Chondrocyte (in vitro differentiated cells): ENCODE results near the gene NDST3. TPM values are rescaled to one million over a fixed set of nuclear protein-coding genes. Genes with fewer than 3 reads are reported as not detected.

Experiments used
- DNase-seq: peaks from one replicate; pipeline ENCODE4 v3.0.0; 2021; ENCODE audit warnings: mixed read lengths, low spot score
- H3K27ac Mint-ChIP-seq: one replicate; pipeline ENCODE4 v1.8.0; 2021; ENCODE audit warnings: mild to moderate bottlenecking, moderate library complexity, mixed read lengths; ENCODE audit not compliant: unreplicated experiment
- H3K27me3 Mint-ChIP-seq: 2 replicates; pipeline ENCODE4 v1.8.0; 2021; ENCODE audit warnings: low read depth, mixed read lengths
- H3K36me3 Mint-ChIP-seq: 2 replicates; pipeline ENCODE4 v1.8.0; 2021; ENCODE audit warnings: low read depth, mixed read lengths
- H3K4me1 Mint-ChIP-seq: 2 replicates; pipeline ENCODE4 v1.8.0; 2021; ENCODE audit warnings: low read depth, mild to moderate bottlenecking, mixed read lengths
- H3K4me3 Mint-ChIP-seq: one replicate; pipeline ENCODE4 v1.8.0; 2021; ENCODE audit warnings: mild to moderate bottlenecking, moderate library complexity, mixed read lengths; ENCODE audit not compliant: unreplicated experiment
- H3K9me3 Mint-ChIP-seq: 2 replicates; pipeline ENCODE4 v1.8.0; 2021; ENCODE audit warnings: low read depth, mixed read lengths
- total RNA-seq: library from RNA; stranded (reverse); gene quantifications from 3 replicates; pipeline ENCODE4 v1.2.1, GENCODE V29; 2021
- TF ChIP-seq, protein P1 (sequence below): fragments of 200-600 bp; sonication (generic); IDR thresholded peaks from 2 replicates; pipeline ENCODE4 v1.5.0; 2021; ENCODE audit warnings: antibody characterized with exemption, mild to moderate bottlenecking, moderate library complexity

The NDST3 gene
- total RNA-seq, 1 donor from 2014 or later: 1.3 TPM

DNA sequence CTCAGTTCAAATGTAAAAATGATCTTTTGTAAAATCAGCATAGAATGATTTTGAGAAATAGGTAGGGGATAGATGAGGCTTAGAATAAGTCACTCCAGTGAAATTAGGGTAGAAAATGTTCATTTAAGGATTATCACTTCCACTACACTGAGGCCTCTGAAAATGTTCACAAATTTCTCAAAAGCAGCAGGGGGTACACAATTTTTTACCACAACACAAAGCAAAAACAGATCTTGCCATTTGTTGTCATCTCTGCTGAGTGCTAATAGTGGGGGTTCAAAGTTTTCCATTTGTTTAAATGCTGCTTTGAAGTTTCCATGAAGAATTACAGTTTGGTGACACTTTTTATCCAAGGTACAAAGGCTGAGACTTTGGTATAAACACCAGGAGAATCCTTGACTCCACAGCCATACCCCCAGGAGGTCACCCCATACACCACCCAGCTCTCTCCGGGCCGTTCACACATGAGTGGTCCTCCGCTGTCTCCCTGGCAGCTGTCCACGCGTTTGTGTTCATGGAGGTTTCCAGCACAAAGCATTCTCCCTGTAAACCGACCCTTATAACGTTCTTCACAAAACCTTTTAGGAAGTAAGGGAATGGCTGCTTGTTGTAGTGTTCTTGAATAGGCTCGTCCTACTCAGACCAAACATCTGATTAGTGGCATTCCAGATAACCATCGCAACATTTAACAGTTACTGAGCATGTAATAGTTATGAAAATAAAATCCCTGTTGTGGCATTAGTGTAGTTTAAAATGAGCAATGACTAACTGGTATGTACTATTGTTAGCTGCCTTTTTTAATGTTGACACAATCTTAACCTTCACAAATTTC lies 247.5 kb downstream of the NDST3 start:
- Mint-ChIP-seq H3K27ac (peak overlapping the region; percentile 84), H3K4me3 (no peak overlapping the region), H3K9me3 (no peaks in the 10 kb centered on the region), H3K27me3 (no peaks in the 10 kb centered on the region), H3K36me3 (peaks cover 7% of the 10 kb centered on the region), H3K4me1 (peaks cover 43% of the 10 kb centered on the region)
- no peak for DNase-seq
- TF ChIP-seq, protein P1, sequence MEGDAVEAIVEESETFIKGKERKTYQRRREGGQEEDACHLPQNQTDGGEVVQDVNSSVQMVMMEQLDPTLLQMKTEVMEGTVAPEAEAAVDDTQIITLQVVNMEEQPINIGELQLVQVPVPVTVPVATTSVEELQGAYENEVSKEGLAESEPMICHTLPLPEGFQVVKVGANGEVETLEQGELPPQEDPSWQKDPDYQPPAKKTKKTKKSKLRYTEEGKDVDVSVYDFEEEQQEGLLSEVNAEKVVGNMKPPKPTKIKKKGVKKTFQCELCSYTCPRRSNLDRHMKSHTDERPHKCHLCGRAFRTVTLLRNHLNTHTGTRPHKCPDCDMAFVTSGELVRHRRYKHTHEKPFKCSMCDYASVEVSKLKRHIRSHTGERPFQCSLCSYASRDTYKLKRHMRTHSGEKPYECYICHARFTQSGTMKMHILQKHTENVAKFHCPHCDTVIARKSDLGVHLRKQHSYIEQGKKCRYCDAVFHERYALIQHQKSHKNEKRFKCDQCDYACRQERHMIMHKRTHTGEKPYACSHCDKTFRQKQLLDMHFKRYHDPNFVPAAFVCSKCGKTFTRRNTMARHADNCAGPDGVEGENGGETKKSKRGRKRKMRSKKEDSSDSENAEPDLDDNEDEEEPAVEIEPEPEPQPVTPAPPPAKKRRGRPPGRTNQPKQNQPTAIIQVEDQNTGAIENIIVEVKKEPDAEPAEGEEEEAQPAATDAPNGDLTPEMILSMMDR: no peak

DNA sequence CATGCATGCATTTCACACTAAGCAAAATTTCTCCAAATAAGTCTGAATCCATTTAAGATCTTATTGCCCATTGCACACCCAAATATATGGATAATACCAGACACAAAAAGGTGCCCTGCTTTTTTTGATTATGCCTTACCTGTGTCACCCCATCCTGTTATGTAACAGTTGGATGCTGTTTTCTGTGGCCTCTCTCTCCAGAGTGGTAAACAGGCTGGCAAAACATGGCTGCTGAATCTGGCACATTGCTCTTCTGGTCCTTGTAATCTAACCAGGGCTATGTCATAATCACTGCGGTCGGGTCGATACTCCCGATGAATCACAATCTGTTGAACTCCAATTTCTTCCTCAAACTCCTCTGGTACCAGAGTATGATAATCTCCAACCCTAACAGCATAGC lies 248.4 kb downstream of the NDST3 start:
- Mint-ChIP-seq H3K27me3 (no peaks in the 10 kb centered on the region), H3K36me3 (peaks cover 7% of the 10 kb centered on the region), H3K9me3 (no peaks in the 10 kb centered on the region), H3K4me3 (no peak overlapping the region), H3K27ac (no peak overlapping the region), H3K4me1 (peaks cover 48% of the 10 kb centered on the region)
- TF ChIP-seq, protein P1: no peak
- no peak for DNase-seq

DNA sequence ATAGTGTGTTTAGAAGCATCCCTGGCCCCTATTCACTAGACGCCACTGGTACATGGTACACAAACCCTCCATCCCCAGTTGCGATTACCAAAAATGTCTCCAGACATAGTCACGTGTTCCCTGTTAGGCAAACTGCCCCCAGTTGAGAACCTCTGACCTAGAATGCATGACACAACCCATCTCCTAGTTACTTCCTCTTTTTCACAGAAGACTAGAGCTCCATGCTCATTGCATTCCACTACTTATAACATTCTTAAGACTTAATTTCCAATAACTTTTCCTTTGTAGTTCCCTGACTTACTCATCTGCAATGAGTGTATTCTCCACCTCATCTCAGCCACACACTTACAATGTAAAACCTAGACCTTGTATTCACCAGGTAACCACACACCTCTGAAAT lies 249.9 kb downstream of the NDST3 start:
- Mint-ChIP-seq H3K4me1 (peaks cover 54% of the 10 kb centered on the region), H3K36me3 (peaks cover 5% of the 10 kb centered on the region), H3K9me3 (no peaks in the 10 kb centered on the region), H3K27me3 (no peaks in the 10 kb centered on the region), H3K27ac (no peak overlapping the region), H3K4me3 (no peak overlapping the region)
- no peak for DNase-seq
- TF ChIP-seq, protein P1: no peak

DNA sequence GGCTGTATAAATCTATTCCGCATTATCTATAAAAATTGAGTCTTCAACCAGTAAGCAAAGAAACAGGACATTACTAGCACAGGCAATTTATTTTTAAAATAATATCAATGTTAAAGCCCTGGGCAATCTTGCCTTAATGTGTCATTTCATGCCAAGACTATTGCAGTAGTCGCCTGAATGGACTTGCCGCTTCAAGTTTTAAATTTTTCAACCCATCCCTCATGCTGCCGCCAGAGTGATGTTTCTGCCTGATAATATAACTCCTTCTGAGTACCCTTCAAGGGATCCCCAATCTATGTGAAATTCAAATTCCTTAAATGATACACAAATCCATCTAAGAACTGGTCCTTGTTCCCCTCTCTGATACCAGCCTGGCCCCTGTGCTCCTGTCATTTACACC lies 251.6 kb downstream of the NDST3 start:
- Mint-ChIP-seq H3K27me3 (no peaks in the 10 kb centered on the region), H3K36me3 (no peaks in the 10 kb centered on the region), H3K9me3 (no peaks in the 10 kb centered on the region), H3K27ac (no peak overlapping the region), H3K4me3 (no peak overlapping the region), H3K4me1 (peaks cover 55% of the 10 kb centered on the region)
- no peak for DNase-seq
- TF ChIP-seq, protein P1: no peak

DNA sequence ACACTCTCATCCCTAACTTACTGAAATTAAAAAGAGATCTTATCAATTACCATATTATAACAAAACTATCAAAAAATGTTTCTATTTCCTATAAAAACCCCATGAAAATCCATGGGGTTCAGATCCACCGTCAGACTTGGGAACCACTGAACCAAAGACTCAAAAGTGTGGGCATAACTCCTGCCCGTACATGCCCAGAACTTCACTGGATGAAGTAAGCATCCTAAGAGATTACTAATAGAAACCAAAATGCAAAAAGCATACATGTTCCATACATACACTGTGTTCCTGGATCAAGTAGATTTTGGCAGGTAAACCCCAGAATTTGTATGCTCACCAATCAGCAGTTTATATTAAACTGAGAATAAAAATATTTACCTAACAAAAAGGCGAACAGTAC lies 252.4 kb downstream of the NDST3 start:
- Mint-ChIP-seq H3K27me3 (no peaks in the 10 kb centered on the region), H3K4me3 (no peak overlapping the region), H3K4me1 (peaks cover 53% of the 10 kb centered on the region), H3K36me3 (no peaks in the 10 kb centered on the region), H3K9me3 (no peaks in the 10 kb centered on the region), H3K27ac (no peak overlapping the region)
- DNase-seq: no peak
- TF ChIP-seq, protein P1: no peak
